GM21381 (cell line): ENCODE measurements around the gene ANKRD9.
"Not testable (repeated sequence)": the region's sequence is repeated elsewhere in the genome, so short reads cannot be mapped to it uniquely, and the experiment has no call there.

ENCODE experiments used
- ATAC-seq: cut with Tn5 transposase; IDR thresholded peaks from one replicate; pipeline ENCODE4 v1.9.1; 2021; ENCODE audit warnings: mild to moderate bottlenecking, moderate library complexity; ENCODE audit not compliant: unreplicated experiment

Gene ANKRD9

GRCh38 chr14:102509746-102510615 is at the start of gene ANKRD9:
TSS of gene ANKRD9 (minus strand) at chr14:102509776. CDS start at chr14:102507889, 1,887 bp downstream.
- peak; percentile 80 for ATAC-seq

GRCh38 chr14:102558556-102558955 is 49.0 kb upstream of the ANKRD9 start:
- no peak for ATAC-seq

- no peak for ATAC-seq
Measured at GRCh38 chr14:102557434-102558226, 48.1 kb upstream of the ANKRD9 start.

- ATAC-seq = no peak
Measured at GRCh38 chr14:102556098-102556677, 46.6 kb upstream of the ANKRD9 start.

GRCh38 chr14:102554821-102555819 is 45.5 kb upstream of the ANKRD9 start:
- no peak for ATAC-seq

GRCh38 chr14:102551995-102552705 is 42.6 kb upstream of the ANKRD9 start:
- ATAC-seq = no peak

GRCh38 chr14:102550927-102551401 is 41.4 kb upstream of the ANKRD9 start:
- not testable (repeated sequence) for ATAC-seq

GRCh38 chr14:102548616-102549240 is 39.2 kb upstream of the ANKRD9 start:
- ATAC-seq = no peak

GRCh38 chr14:102545461-102546265 is 36.1 kb upstream of the ANKRD9 start:
- no peak for ATAC-seq

GRCh38 chr14:102544747-102545460 is 35.3 kb upstream of the ANKRD9 start:
- no peak for ATAC-seq

GRCh38 chr14:102544046-102544746 is 34.6 kb upstream of the ANKRD9 start:
- ATAC-seq = no peak

GRCh38 chr14:102541771-102542170 is 32.2 kb upstream of the ANKRD9 start:
- ATAC-seq = no peak

GRCh38 chr14:102541029-102541491 is 31.5 kb upstream of the ANKRD9 start:
- not testable (repeated sequence) for ATAC-seq

- no peak for ATAC-seq
Measured at GRCh38 chr14:102540315-102541028, 30.9 kb upstream of the ANKRD9 start.

- no peak for ATAC-seq
Measured at GRCh38 chr14:102539544-102540314, 30.2 kb upstream of the ANKRD9 start.
